Lung (tissue), 12 donors: Measurements from ENCODE around the gene CYB561A3. TPM values are rescaled to one million over a fixed set of nuclear protein-coding genes. Genes with fewer than 3 reads are reported as not detected.

Source experiments
- ATAC-seq: fragments of 200-7000 bp; cut with Tn5 transposase; one replicate; pipeline ENCODE4 v1.9.1; 2020; ENCODE audit warnings: moderate number of reproducible peaks; ENCODE audit not compliant: insufficient read depth, low FRiP score
- DNase-seq, 3 donors: peaks; one replicate each; pipeline ENCODE4 v3.0.0-alpha.2; 2013 to 2017
- H3K27ac ChIP-seq, 2 donors: one replicate each; pipeline ENCODE4 v1.5.1; 2013; ENCODE audit warnings: mild to moderate bottlenecking in 2 of 2, moderate library complexity in 2 of 2, control low read depth in 1 of 2, inconsistent platforms in 1 of 2, low read depth in 1 of 2, low read length in 1 of 2
- H3K27me3 ChIP-seq, 3 donors: one replicate each; pipeline ENCODE4 v1.5.1; 2013; ENCODE audit warnings: low read length in 2 of 3; ENCODE audit not compliant: control insufficient read depth in 3 of 3, insufficient read depth in 3 of 3
- H3K36me3 ChIP-seq, 4 donors: one replicate each; pipeline ENCODE4 v1.5.1; 2013; ENCODE audit warnings: low read length in 4 of 4, mild to moderate bottlenecking in 1 of 4, moderate library complexity in 1 of 4; ENCODE audit not compliant: control insufficient read depth in 4 of 4, insufficient read depth in 4 of 4
- H3K4me1 ChIP-seq, 5 donors: one replicate each; pipeline ENCODE4 v1.5.1; 2013; ENCODE audit warnings: low read length in 5 of 5, mild to moderate bottlenecking in 2 of 5, moderate library complexity in 1 of 5; ENCODE audit not compliant: control insufficient read depth in 5 of 5, insufficient read depth in 5 of 5
- H3K4me3 ChIP-seq: one replicate; pipeline ENCODE4 v1.5.1; 2013; ENCODE audit warnings: mild to moderate bottlenecking, control low read depth, moderate library complexity
- H3K9ac ChIP-seq, 2 donors: one replicate each; pipeline ENCODE4 v1.5.1; 2013; ENCODE audit warnings: low read length in 2 of 2, control low read depth in 1 of 2; ENCODE audit not compliant: insufficient read depth in 1 of 2
- H3K9me3 ChIP-seq, 4 donors: one replicate each; pipeline ENCODE4 v1.5.1; 2013; ENCODE audit warnings: low read length in 3 of 4, mild to moderate bottlenecking in 1 of 4, moderate library complexity in 1 of 4; ENCODE audit not compliant: control insufficient read depth in 4 of 4, insufficient read depth in 3 of 4
- WGBS, 2 donors: extraction: QIAGEN DNeasy Blood & Tissue Kit; methylation state at CpG; one replicate each; pipeline ENCODE4 v1.1.7; 2013; 5-methylcytosine and 5-hydroxymethylcytosine counted together
- polyA plus RNA-seq, 2 donors: library from polyadenylated mRNA; stranded (reverse); fragments of 200-250 nt; gene quantifications; one replicate each; pipeline ENCODE4 v1.2.1, GENCODE V29; 2013
- total RNA-seq, 2 donors: library from RNA; depleted of rRNA in 1 of 2; stranded (reverse); fragments of >200 nt in 1 of 2; gene quantifications; one replicate each; pipeline ENCODE4 v1.2.1, GENCODE V29; 2014 to 2021
- TF ChIP-seq, protein P1 (sequence below): IDR thresholded peaks from 2 replicates; pipeline ENCODE4 v1.5.1; 2012; ENCODE audit warnings: mild to moderate bottlenecking; ENCODE audit errors: control extremely low read depth, extremely low read depth
- donor health status: control.
- donor health status: control.
- donor health status: Bipolar disorder and iron deficiency.
- donor health status: healthy.
- donor health status: DM: yes; HTN: yes; CAD: no.

The CYB561A3 gene
- total and polyA plus RNA-seq, 4 donors, result 20.8 to 51.3 (median 36.4) TPM

DNA sequence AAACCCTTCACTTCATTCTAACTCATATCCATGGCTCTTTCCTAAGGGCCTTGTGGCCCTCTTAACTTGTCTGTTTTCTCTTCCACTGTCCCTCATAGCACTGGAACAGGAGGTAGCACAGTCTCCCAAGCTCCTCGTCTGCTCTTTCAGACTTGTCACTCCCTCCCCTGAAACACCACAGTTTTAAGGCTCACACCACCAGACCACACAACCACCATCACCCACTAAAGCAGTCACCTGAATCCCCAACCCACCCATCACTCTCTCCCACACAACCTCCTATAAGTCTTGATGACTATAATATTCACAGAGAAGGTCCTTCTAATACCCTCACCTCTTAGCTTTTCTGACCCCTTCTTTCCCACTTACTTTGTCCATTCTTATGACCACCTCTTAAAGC lies 55.5 kb downstream of the CYB561A3 start:
- no peak overlapping the region for H3K4me3 ChIP-seq
- H3K4me1 ChIP-seq, result no peaks in the 10 kb centered on the region
- peaks cover 65 to 79% (median 73%) of the 10 kb centered on the region in 4 donors for H3K36me3 ChIP-seq
- no peak overlapping the region for H3K27ac ChIP-seq
- no peaks in the 10 kb centered on the region for H3K27me3 ChIP-seq
- no peaks in the 10 kb centered on the region for H3K9me3 ChIP-seq
- ATAC-seq, result no peak
- DNase-seq, result no peak
- TF ChIP-seq, protein P1, sequence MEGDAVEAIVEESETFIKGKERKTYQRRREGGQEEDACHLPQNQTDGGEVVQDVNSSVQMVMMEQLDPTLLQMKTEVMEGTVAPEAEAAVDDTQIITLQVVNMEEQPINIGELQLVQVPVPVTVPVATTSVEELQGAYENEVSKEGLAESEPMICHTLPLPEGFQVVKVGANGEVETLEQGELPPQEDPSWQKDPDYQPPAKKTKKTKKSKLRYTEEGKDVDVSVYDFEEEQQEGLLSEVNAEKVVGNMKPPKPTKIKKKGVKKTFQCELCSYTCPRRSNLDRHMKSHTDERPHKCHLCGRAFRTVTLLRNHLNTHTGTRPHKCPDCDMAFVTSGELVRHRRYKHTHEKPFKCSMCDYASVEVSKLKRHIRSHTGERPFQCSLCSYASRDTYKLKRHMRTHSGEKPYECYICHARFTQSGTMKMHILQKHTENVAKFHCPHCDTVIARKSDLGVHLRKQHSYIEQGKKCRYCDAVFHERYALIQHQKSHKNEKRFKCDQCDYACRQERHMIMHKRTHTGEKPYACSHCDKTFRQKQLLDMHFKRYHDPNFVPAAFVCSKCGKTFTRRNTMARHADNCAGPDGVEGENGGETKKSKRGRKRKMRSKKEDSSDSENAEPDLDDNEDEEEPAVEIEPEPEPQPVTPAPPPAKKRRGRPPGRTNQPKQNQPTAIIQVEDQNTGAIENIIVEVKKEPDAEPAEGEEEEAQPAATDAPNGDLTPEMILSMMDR, result no peak
- no peak overlapping the region for H3K9ac ChIP-seq
- 89 to 94% methylated on average over 1 of the region's 1 CpG for WGBS, 2 donors

DNA sequence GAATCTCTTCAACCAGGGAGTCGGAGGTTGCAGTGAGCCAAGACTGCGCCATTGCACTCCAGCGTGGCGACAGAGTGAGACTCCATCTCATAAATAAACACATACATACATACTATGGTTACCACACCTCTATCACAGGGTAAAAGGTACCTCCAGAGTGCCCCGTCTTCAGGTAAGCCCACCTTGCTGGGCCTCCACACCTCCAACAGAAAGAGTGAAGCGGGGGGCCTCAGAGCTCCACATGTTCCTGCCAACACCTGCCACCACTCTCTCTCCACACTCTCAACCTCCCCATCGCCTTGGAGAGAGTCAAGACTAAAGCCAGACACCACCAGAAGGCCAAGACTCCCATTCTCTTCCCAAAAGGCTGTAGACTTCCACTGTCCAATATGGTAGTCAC lies 56.3 kb downstream of the CYB561A3 start:
- H3K9me3 ChIP-seq, result no peaks in the 10 kb centered on the region
- no peak overlapping the region for H3K9ac ChIP-seq
- 94 to 99% methylated on average over 7 of the region's 7 CpGs for WGBS, 2 donors
- no peak for ATAC-seq
- no peaks in the 10 kb centered on the region for H3K4me1 ChIP-seq
- H3K4me3 ChIP-seq, result no peak overlapping the region
- no peak for DNase-seq
- H3K27ac ChIP-seq, result no peak overlapping the region
- no peaks in the 10 kb centered on the region for H3K27me3 ChIP-seq
- peaks cover 64 to 77% (median 72%) of the 10 kb centered on the region in 4 donors for H3K36me3 ChIP-seq
- TF ChIP-seq, protein P1, result no peak

DNA sequence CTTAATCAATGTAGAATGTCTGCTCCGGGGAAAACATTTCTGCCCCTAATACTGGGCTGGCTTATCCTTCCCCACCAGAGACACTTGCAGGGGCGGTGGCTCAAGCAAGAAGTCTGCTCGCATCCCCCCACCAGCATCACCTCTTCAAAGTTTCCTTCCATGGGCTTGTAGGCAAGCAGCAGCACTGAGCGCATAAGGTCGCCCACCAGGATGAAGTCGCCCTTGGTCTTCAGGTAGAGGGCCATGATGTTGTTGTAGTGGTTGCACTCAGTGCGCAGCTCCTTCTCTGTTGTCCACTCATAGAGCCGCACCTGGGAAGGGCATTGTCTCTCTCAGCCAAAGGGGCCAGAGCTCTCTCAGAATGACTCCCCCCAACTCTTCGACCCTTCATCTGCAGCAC lies 58.0 kb downstream of the CYB561A3 start:
- no peaks in the 10 kb centered on the region for H3K9me3 ChIP-seq
- no peak overlapping the region for H3K4me3 ChIP-seq
- peaks cover 54 to 73% (median 66%) of the 10 kb centered on the region in 4 donors for H3K36me3 ChIP-seq
- 94 to 98% methylated on average over 9 of the region's 9 CpGs for WGBS, 2 donors
- DNase-seq (no peak), ATAC-seq (no peak)
- no peaks in the 10 kb centered on the region for H3K27me3 ChIP-seq
- no peaks in the 10 kb centered on the region for H3K4me1 ChIP-seq
- TF ChIP-seq, protein P1, result no peak
- no peak overlapping the region for H3K9ac ChIP-seq
- H3K27ac ChIP-seq, result no peak overlapping the region

DNA sequence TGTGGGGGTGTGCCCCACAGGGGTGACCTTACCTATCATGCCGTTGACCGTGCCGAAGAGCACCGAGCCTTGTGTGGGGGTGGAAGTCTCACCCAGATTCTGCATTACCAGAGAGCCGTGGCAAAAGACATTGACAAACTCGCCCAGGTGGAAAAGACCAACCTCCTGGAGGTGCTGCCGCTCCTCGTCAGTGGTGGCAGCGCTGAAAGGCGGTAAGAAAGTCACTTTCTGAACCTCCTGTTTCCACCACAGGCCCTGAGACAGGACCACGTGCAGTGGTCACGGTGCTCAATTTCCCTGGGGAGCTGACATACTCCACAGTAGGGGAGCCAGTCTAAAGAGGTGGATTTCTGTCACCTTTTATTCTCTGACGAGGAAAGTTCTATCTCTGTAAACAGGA lies 59.1 kb downstream of the CYB561A3 start:
- Histone ChIP-seq H3K4me3 (no peak overlapping the region), H3K4me1 (peaks cover 0 to 3% (median 0%) of the 10 kb centered on the region in 5 donors), H3K9me3 (no peaks in the 10 kb centered on the region), H3K27ac (no peak overlapping the region), H3K9ac (no peak overlapping the region), H3K36me3 (peaks cover 48 to 68% (median 56%) of the 10 kb centered on the region in 4 donors), H3K27me3 (no peaks in the 10 kb centered on the region)
- 95 to 96% methylated on average over 13 of the region's 13 CpGs for WGBS, 2 donors
- ATAC-seq (no peak), DNase-seq (no peak)
- TF ChIP-seq, protein P1, result no peak
